Measurements from ENCODE around the gene DENND1A. TPM values are rescaled to one million over a fixed set of nuclear protein-coding genes. Genes with fewer than 3 reads are reported as not detected.

DENND1A gene
- total RNA-seq, 4 donors from 2014 or later, result 17.6 to 33.8 (median 22.9) TPM

GRCh38 chr9:123925161-123925560, 4.8 kb downstream of the DENND1A start:
- TF ChIP-seq, protein P1, sequence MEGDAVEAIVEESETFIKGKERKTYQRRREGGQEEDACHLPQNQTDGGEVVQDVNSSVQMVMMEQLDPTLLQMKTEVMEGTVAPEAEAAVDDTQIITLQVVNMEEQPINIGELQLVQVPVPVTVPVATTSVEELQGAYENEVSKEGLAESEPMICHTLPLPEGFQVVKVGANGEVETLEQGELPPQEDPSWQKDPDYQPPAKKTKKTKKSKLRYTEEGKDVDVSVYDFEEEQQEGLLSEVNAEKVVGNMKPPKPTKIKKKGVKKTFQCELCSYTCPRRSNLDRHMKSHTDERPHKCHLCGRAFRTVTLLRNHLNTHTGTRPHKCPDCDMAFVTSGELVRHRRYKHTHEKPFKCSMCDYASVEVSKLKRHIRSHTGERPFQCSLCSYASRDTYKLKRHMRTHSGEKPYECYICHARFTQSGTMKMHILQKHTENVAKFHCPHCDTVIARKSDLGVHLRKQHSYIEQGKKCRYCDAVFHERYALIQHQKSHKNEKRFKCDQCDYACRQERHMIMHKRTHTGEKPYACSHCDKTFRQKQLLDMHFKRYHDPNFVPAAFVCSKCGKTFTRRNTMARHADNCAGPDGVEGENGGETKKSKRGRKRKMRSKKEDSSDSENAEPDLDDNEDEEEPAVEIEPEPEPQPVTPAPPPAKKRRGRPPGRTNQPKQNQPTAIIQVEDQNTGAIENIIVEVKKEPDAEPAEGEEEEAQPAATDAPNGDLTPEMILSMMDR (IDR thresholded peaks at IDR 0.05; ENCODE audit: low read depth), result no peak

GRCh38 chr9:123924727-123925126, 5.2 kb downstream of the DENND1A start:
- TF ChIP-seq, protein P1 (IDR thresholded peaks at IDR 0.05; ENCODE audit: low read depth), result no peak

DNA sequence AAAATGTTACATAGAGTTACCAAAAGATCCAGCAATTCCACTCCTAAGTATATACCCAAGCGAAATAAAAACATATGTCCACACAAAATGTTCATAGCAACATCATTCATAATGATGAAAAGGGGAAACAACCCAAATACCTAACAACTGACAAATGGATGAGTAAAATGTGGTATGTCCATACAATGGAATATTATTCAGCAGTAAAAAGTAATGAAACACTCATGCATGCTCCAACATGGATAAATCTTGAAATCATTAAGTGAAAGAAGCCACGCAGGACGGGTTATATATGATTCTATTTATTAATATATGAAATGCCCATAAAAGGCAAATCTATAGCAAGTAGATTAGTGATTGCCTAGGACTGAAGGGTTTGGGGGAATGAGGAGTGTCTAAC, 6.0 kb downstream of the DENND1A start:
- TF ChIP-seq, protein P1 (IDR thresholded peaks at IDR 0.05; ENCODE audit: low read depth), result no peak

DNA sequence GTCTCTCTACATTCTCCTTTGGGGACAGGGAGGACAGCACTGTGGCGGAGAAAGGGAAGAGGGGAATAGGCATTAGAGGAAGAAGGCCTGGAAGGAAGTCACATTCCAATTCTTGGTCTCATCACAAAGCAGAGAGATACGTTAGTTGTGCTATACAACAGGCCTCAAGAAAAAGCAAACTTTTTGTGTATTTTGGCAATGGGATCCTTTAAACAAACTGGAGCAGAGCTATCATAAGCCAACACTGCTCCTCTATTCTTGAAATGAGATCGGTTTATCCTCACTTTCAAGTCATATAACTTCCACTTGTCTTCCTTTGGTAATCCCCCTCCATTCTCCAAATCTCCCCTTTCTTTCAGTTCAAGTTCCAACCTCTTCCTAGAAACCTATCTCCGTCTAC, 6.5 kb downstream of the DENND1A start:
- TF ChIP-seq, protein P1 (IDR thresholded peaks at IDR 0.05; ENCODE audit: low read depth), result no peak

DNA sequence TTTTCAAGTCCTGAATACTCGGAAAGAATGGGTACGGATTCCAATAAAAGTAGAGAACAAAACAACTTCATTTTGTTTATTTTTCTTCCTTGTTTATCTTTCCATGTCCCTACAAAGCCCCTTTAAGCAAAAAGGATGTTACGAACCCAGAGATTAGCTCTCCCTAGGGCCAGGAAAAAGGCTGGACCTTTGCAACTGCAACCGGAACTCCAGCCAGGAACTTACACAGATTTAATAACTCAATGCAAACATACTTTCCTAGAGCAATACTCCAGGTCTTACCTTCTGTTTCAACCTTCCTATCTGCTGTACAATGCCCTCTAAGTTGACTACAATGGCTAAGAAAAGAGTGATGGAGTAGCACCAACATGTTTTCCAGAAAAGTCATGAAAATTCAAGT, 7.0 kb downstream of the DENND1A start:
- TF ChIP-seq, protein P1 (IDR thresholded peaks at IDR 0.05; ENCODE audit: low read depth), result no peak

- TF ChIP-seq, protein P1 (IDR thresholded peaks at IDR 0.05; ENCODE audit: low read depth), result no peak
These were observed 7.5 kb downstream of the DENND1A start for GRCh38 chr9:123922431-123922830.

- TF ChIP-seq, protein P1 (IDR thresholded peaks at IDR 0.05; ENCODE audit: low read depth), result no peak
These were observed 15.3 kb downstream of the DENND1A start for GRCh38 chr9:123914517-123915196.

All from subcutaneous adipose tissue (tissue), 4 donors.